Middle frontal gyrus (tissue), 1 donor: ENCODE data around the gene B4GALNT1.
"Not testable (repeated sequence)": the region's sequence is repeated elsewhere in the genome, so short reads cannot be mapped to it uniquely, and the experiment has no call there.

ENCODE experiments used
- DNase-seq: peaks from one replicate; pipeline ENCODE4 v3.0.0-alpha.2; 2015; ENCODE audit warnings: low spot score; ENCODE audit errors: extremely low spot score

Gene B4GALNT1

DNA sequence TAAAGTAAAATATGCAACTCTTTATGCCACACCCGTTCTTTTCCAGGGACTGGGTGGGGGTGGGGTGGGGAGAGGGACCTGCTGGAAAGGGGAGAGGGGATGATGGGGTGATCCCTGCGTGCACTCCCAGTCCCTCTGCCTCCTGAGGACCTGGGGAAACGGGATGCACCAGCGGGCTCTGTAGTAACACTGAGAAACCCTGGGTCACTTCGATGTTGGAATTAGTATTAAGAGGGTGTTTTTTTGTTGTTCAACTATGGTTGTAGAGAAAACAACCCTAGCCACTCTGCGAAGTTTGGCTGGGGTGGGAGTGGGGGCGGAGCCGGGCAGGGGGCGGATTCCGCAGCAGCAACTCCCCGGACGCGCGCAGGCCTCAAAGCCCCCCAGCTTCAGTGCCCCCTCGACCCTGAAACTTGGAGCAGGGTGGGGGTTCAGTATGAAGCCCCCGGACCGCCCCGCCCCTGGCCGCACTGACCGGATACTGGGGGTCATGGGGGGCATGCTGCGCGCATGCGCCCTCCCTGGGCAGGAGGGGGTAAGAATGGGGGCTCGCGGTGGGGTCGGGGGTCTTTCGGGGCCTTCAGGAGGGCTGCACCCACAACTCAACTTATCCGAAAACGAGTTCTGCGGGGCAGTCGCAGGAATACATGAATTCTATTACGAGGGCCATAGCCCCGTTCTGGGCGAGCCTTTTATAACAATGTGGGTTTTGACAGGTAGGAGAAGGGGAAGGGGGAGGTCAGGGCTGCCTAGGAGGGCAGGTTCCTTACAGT, 23.0 kb downstream of the B4GALNT1 start:
- no peak for DNase-seq

DNA sequence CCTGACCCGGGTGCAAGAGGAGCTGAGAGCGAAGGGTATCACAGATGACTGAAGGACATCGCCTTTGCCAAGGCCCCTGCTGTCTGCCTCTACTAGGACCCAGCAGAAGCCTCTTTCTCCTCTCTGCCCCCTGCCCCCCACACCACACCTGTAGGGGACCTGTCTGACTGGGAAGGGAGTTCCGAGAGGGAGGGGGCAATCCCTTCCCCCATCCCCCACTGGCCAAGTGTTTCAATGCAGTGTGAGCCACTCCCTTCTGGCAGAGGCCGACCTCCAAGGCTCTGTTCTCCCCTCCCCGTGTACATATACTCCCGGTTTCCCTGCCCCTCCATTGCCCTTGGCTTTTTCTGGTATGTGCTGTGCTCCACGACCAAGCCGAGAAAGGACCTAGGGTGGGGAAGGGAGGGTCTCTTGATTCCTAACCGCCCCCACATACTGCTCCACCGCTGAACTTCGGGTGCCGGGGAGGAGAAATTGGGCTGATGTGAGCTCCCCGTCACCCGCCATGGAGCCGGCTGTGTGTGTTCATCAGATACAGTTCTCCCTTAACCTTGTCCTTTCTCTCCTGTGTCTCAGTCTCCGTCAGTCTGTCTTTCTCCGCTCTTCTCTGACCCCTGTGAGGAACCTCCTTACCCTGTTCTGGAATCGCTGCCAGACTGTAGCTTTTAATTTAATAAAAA, 23.8 kb downstream of the B4GALNT1 start:
- no peak for DNase-seq

DNA sequence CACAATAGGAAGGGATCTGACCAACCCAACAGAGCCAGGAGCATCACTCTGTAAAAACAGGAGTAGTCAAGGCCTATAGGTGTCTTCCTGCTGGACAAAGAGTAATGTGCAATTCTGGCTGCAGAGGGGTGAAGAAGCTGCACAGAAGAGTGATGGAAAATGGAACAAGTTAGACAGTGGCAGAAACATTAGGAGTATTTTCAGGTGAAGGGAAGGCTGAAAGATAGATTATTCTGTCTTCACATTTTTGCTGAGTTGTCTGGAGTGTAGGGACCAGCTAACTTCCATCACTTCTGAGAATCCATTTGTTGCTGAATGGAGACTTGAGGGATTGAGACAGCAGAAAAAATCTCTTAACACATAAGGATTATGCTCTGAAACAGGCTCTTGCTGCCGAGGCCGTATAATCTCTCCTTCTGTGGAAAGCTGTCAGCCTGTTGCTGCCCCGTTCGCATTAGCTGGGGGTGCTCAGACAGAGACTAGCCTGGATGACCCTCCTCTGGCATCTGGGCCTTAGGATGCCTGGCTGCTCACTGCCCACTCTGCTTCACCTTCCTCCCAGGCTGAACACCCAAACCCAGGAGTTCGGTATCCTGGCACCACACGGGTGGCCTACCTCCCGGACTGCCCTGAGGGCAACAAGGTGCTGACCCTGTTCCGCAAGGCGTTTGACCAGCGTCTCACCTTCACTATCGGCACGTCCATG, 24.9 kb downstream of the B4GALNT1 start:
- DNase-seq: no peak

DNA sequence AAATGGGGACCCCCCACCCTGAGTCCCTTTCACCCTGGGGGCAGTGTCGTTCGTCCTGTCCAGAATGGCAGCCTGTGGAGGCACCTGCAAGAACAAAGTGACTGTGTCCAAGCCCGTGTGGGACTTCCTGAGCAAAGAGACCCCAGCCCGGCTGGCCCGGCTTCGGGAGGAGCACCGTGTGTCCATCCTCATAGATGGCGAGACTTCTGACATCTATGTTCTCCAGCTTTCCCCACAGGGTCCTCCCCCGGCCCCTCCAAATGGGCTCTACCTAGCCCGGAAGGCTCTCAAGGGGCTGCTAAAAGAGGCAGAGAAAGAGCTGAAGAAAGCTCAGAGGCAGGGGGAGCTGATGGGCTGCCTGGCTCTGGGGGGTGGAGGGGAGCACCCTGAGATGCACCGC, 26.2 kb downstream of the B4GALNT1 start:
- DNase-seq: no peak

DNA sequence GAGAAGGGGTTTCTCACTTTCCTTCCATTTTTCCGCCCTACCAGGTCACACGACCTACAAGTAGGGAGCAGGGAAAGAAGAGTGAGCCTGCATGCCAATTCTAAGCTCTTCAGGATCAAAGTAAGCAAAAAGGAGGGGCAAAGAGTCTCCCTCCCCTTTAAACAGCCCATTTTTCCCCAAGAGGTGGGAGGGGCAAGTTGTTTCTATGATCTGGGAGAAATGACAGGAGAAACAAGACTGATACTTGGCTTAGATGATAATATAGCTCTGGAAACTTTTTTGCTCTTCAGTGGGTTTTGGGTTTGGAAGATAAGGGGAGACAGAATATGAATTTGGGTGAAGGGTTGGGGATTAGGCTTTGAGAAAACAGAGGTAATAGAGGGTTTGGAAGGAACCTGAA, 26.6 kb downstream of the B4GALNT1 start:
- DNase-seq: no peak

DNA sequence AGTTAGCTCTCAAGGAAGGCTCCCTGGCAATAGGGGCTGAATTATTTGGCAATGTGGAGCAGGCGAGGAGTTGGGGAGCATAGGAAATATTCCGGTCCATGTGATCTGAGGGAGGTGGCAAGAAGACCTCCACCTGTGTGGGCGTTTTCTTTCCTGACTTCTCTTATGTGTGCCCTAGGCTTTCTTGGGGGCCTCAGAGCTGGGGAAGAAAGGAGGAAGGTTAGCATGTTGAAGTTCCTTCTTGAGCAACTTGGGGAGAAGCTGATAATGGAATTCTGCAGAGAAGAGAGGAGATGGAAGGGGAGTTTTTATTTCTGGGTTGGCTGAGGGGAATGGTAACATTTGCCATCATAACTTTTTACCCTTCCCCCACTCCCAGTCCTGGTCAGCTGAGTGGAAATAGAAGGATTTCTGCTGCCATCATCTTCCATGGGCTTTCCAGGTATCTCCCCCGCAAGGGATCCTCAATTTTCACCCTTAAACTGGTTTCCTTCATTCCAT, 27.1 kb downstream of the B4GALNT1 start:
- no peak for DNase-seq

DNA sequence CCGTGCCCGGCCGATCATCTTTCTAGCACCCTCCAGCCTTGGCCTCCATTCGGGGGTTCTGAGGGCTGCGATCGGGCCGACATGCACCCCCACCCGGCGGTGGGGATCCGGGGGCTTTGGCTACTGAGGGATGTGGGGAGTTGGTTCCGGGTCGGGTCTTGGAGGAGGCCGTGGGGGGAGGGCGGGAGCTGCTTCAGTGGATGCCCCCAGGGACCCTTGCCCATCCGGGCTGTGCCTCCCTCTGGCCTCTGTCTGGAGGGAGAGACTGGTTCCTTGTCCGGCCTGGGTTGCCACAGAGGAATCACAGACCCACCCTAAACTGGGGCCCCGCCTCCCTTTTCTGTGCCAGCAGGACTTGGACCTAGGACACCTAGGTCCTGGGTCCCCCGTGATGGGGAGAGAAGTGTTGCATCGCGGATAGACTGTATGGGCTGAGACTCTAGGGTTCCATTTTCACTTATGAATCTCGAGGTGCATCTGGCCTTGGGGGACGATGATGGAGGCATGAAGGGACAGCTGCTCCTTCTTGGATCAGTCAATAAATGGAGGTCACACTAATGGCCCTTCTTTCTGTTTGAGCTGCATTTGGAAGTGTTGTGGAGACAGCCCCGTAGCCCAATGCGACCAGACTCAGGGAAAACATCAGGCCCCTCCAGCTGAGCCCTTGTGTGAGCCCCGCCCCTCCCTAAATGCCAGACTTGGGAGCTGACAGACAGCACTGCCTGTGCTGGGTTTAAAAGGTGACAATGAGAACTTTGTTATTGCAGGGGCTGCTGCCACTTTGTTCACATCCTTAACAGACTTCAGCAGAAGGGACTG, 27.8 kb downstream of the B4GALNT1 start:
- no peak for DNase-seq

DNA sequence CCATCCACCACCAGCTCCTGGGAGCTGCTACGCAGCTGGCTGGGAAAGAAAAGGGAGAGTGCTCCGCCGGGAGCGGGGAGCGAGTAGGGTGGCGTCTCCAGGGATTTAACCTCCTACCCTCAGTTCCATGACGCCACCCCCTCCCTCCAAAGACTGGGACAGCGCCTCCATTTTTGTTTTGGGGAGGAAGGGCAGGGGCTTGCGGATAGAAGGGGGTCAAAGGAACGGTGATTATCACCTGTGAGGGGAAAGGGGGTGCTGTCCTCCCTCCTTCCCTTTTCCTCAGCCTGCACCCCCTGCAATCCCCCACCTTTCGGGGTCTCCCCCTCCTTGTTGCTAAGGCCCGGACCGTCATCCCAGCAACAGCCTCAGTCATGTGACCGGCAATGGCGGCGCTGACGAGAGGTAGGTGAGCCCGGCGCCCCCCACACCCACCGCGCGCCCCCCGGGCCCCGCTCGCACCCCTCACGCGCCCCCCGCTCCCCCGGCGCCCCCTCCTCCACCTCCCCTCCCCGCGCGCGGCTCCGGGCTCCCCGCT, 28.5 kb downstream of the B4GALNT1 start, which contains the start of gene DTX3:
DTX3 (plus strand) TSS at position 371 of the 538 bp plus-strand sequence. CDS start 1,694 bp downstream, outside the sequence.
- peak; percentile 44 for DNase-seq

DNA sequence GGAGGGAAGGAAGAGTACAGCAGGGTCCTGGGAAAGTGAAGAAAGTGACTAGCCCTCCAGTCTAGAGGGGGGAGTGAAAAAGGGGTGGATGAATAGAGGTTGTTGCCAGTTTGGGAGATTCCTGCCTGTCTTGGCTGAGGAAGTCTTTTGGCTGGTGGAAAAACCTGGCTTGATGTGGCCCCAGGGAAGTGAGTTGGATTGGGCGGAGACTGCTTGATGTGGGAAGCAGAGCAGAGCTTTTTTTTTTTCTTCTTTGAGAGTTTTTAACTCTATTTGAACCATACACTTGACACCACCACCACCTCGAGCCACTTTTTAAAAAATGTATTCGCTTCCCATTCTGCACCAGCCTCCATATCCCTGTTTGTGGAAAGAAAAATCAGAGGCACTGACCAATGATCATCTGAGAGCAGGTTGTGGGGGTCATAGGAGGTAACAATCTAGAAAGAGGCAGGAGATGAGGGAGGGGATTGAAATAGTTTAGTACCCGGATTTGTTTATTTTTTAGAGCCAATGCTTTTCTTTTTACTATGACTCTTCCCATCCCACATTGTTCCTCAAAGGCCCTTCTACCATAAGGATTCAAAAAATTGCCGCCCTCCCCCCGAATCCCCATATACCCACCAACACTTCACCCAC, 29.1 kb downstream of the B4GALNT1 start:
- DNase-seq: peak; percentile 50

DNA sequence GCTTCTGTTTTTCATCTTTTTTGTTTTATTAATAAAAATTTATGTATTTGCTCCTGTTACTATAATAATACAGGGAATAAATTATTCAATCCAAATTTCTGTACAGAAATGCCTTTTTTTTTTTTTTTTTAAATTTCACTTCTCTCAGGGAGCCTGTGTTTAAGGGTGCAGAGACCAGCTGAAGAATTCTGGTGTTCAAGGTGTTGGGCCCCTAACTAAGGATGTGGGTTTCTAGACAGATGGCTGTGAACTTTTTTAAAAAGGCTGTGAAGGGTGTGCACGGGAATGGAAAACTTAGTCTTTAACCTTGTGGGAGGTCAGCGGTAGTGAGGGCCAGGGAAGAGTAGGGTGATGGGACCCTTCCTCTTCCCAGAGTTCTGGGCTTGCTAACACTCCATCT, 29.7 kb downstream of the B4GALNT1 start:
- DNase-seq: no peak

DNA sequence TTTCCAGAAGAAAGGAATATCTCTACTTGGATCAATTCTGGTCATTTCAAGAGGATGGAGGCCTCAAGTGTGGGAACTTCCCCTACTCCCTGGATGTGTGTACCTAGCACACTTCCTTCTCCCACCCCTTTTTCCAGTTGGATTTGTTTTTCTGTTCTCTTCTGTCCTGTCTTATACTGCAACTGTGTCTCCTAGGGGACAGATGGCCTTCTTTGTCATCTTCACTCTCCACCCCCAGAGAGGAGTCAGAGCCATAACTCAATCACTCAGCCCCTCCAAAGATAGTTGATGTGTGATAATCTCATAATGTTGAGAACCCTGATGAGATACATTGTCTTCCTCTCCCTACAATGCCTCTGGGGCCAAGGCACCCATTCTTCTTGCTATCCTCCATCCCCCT, 30.5 kb downstream of the B4GALNT1 start:
- no peak for DNase-seq

DNA sequence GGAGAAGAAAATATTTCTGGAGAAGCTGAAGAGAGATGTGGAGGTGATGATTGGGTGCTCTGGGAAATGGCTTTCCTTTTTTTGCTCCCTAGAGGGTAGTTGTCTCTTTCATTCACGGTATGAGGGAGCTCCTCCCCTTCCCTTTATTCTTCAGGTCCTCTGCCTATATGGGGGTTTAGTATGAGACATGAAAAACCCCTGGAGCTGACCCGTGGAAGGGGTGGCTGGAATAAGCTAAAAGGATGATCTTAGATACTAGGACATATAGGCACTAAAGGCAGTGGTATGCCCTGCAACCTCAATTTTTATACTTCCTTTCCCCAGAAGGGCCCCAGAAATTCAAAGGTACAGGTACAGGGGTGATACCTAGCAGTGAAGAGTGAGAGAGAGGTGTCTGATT, 32.6 kb downstream of the B4GALNT1 start:
- no peak for DNase-seq

DNA sequence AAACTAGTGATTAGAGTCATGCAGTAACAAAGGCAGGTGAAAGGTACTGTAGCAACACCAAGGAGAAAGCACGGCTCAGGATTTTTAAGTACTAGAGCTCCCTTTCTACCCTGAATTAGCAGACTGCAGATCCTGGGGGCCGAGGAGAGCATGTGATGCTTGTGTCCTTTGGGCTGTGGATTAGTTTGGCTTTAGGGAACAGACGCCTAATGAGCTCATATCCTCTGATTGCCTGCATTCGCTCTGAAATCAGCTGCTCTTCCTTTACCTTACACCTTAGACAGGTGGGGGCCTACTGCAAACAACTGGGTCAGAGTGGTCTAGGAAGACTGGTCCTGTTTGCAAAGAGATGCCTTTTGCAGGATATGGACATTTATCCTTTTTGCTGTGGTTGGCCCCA, 39.8 kb downstream of the B4GALNT1 start:
- no peak for DNase-seq

DNA sequence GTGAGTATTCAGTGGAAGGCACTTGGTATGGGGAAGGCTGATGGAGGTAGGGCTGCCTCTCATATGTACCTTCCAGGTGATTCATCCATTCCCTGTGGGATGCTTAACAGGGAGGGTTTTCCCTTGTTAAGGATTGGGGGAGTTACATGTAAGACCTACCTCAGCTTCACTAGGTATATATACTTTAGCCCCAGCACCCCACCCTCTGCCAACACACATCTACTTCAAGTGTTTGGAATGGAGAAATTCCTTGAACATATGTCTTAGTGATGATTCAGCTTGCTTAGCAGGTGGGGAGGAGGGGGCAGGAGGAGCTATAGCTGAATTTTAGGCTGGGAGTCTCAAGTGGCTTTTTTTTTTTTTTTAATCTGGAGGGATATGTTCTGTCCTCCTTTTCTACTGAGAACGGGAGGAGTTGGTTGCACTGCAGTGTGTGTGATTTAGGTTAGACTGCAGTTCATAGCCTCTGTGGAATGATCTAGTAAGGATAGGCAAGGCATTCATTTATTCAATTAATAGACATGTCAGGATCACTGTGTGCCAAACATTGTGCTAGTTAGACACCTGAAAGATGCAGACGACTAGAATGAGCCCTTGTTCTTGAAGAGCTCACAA, 40.3 kb downstream of the B4GALNT1 start:
- DNase-seq: peak; percentile 8

DNA sequence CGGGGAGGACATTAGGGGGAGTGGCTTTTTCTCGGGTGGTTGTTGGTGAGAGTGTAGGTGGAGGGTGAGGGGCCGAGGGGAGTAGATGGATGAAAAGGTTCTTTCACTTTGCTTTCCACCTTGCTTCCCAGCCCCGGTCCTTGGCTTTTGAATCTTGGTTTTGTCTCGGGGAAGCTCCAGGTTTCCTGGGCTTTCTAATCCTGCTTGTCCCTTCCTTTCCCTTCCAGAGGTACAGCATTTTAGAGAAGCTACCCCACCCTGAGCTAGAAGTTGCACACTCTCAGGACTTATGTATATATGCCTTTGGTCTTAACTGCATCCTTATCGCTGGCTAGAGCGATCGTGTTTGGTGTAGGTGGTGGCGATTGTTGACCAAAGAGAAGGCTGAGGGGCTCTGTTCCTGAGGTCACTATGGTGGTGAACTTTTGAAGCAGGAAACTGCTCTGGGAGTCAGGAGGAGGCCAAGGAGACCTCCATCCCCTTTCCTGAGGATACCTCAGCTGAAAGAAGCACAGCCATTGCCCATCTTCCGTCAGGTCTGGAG, 41.1 kb downstream of the B4GALNT1 start:
- no peak for DNase-seq

DNA sequence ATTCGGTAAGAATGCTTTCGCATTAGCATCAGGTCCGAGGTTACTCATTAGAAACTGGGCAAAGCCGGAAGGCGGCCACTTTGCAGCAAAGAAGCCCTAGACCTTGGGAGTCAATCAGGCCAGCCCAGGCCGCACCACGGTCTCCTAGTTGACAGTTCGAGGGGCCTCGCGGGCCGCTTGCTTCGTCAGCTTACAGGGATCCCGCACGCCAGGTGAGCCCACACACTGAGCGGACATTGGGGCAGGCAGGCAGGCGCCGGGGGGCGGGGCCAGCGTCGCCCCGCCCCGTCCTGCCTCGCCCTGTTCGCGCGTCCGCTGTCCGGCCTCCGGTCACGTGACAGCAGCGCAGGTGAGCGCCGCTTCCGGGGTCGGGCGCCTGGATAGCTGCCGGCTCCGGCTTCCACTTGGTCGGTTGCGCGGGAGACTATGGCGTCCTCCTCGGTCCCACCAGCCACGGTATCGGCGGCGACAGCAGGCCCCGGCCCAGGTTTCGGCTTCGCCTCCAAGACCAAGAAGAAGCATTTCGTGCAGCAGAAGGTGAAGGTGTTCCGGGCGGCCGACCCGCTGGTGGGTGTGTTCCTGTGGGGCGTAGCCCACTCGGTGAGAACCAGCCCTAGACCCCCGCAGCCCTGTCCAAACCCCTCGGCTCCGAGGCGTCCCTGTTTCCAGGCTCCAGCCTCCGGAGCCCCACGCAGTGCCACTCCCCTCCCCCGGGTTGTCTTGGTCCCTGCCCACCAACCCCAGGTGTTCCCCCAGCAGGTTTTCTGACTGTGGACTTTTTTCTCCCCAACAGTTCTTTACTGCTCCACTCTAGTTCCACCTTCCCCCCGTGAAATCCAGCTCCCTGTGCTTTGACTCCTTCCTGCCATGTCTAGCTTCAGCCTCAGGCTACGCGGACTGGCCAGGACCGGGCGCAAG, 41.9 kb downstream of the B4GALNT1 start, which contains the start of gene PIP4K2C:
PIP4K2C (plus strand) TSS at position 329 of the 918 bp plus-strand sequence; CDS start at position 427, 98 bp downstream.
- DNase-seq: peak; percentile 66

DNA sequence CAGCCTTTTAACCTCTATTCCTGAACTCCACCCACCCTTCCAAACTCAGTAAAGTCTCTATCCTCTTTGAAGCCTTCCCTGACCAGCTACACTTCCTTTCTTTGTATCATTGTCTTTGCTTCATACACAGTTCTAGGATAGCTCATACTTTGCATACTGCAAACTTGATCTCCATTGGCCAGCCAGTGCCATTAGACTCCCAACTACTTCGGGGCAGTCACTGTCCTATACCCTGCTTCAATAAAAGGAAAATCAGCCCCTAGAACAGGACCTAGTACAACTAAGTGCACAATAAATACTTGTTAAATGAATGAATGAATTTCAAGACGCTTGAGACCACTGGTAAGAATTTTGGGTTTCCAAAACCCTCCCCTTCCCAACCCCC, 42.5 kb downstream of the B4GALNT1 start:
- DNase-seq: no peak

DNA sequence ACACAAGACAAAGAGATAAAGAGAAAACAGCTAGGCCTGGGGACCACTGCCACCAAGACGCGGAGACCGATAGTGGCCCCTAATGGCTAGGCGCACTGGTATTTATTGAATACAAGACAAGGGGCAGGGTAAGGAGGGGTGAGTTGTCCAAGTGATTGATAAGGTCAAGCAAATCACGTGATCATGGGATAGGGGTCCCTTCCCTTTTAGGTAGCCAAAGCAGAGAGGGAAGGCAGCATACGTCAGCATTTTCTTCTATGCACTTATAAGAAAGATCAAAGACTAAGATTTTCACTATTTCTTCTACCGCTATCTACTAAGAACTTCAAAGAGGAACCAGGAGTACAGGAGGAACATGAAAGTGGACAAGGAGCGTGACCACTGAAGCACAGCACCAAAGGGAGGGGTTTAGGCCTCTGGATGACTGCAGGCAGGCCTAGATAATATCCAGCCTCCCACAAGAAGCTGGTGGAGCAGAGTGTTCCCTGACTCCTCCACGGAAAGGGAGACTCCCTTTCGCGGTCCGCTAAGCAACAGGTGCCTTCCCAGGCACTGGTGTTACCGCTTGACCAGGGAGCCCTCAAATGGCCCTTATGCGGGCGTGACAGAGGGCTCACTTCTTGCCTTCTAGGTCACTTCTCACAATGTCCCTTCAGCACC, 43.9 kb downstream of the B4GALNT1 start:
- not testable (repeated sequence) for DNase-seq
